ENCODE results near the gene SAGE1. TPM values are rescaled to one million over a fixed set of nuclear protein-coding genes. Genes with fewer than 3 reads are reported as not detected.

SAGE1 gene
- total RNA-seq, 1 experiment from 2014 or later: not detected

DNA sequence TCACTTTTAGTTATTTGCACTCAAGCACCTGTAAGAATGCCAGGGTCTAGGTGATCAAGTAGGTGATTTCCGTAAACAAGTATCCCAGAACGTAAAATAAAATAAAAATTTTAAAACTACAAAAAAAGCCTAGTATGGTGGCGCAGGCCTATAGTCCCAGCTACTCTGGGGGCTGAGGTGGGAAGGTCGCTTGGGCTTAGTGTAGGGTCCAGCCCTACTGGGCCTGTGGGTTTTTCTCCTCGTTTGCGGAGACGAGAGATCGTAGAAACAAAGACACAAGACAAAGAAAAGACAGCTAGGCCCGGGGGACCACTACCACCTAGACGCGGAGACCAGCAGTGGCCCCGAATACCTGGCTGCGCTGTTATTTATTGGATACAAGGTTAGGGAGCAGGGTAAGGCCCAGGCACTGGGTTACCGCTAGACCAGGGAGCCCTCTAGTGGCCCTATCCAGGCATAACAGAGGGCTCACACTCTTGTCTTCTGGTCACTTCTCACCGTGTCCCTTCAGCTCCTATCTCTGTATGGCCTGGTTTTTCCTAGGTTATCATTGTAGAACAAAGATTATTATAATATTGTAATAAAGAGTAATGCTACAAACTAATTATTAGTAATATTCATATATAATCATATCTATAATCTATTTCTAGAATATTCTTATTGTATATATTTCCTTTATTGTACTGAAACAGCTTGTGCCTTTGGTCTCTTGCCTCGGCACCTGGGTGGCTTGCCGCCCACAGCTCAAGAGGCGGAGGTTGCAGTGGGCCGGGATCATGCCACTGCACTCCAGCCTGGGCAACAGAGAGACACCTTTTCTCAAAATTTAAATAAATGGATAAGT is 38.4 kb downstream of the SAGE1 start:
- no peak overlapping the region for H2AK5ac ChIP-seq (ENCODE audit: insufficient read length, low read length)
- no peak overlapping the region for H2BK120ac ChIP-seq (ENCODE audit: low read depth, low read length, poor library complexity, severe bottlenecking)
- no peak overlapping the region for H3K4me2 ChIP-seq (ENCODE audit: insufficient read depth, insufficient read length, low read length)
- no peak overlapping the region for H2BK12ac ChIP-seq (ENCODE audit: insufficient read length, low read depth, low read length)
- TF ChIP-seq, protein P1, sequence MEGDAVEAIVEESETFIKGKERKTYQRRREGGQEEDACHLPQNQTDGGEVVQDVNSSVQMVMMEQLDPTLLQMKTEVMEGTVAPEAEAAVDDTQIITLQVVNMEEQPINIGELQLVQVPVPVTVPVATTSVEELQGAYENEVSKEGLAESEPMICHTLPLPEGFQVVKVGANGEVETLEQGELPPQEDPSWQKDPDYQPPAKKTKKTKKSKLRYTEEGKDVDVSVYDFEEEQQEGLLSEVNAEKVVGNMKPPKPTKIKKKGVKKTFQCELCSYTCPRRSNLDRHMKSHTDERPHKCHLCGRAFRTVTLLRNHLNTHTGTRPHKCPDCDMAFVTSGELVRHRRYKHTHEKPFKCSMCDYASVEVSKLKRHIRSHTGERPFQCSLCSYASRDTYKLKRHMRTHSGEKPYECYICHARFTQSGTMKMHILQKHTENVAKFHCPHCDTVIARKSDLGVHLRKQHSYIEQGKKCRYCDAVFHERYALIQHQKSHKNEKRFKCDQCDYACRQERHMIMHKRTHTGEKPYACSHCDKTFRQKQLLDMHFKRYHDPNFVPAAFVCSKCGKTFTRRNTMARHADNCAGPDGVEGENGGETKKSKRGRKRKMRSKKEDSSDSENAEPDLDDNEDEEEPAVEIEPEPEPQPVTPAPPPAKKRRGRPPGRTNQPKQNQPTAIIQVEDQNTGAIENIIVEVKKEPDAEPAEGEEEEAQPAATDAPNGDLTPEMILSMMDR (conservative IDR thresholded peaks at IDR 0.05): peak; percentile 73
- no peak overlapping the region for H3K56ac ChIP-seq (ENCODE audit: insufficient read length, low read depth, low read length)
- no peak overlapping the region for H2BK15ac ChIP-seq (ENCODE audit: low read depth, low read length)
- H4K91ac ChIP-seq (ENCODE audit: insufficient read length, low read depth, low read length): no peak overlapping the region
- H3K9me3 ChIP-seq (ENCODE audit: control insufficient read depth, low read depth, low read length): peaks cover 69% of the 10 kb centered on the region
- H3K27me3 Mint-ChIP-seq (ENCODE audit: low read depth): peaks cover 2% of the 10 kb centered on the region
- no peak overlapping the region for H3K18ac ChIP-seq (ENCODE audit: insufficient read length, low read depth, low read length)
- H3K27ac Mint-ChIP-seq: no peak overlapping the region
- H3K4me1 Mint-ChIP-seq: no peaks in the 10 kb centered on the region
- no peak overlapping the region for H2BK20ac ChIP-seq (ENCODE audit: low read depth, low read length, poor library complexity, severe bottlenecking)
- no peak overlapping the region for H3K9ac ChIP-seq (ENCODE audit: extremely low read depth, insufficient read length, low read length)
- H3K27me3 ChIP-seq (ENCODE audit: insufficient read depth, low read length): no peaks in the 10 kb centered on the region
- H3K79me2 ChIP-seq (ENCODE audit: insufficient read depth, low read length): no peaks in the 10 kb centered on the region
- no CpG with 5 or more reads among the region's 19 CpGs for WGBS (ENCODE audit: extremely low coverage, insufficient read length, low lambda C conversion rate)
- H4K5ac ChIP-seq (ENCODE audit: insufficient read length, low read depth, low read length): no peak overlapping the region
- no peak overlapping the region for H2BK5ac ChIP-seq (ENCODE audit: insufficient read length, low read length)
- H3K4me3 Mint-ChIP-seq: no peak overlapping the region
- no peaks in the 10 kb centered on the region for H4K20me1 ChIP-seq (ENCODE audit: control insufficient read depth, insufficient read depth, insufficient read length)
- H3K14ac ChIP-seq (ENCODE audit: insufficient read depth, low read length): no peak overlapping the region
- H2AFZ ChIP-seq (ENCODE audit: low read length): no peak overlapping the region
- H3K36me3 Mint-ChIP-seq (ENCODE audit: insufficient read depth in 1 of 3, low read depth in 3 of 3): peaks cover 0 to 2% (median 0%) of the 10 kb centered on the region in 3 experiments; a peak in 1 of 7 replicates
- H3K4ac ChIP-seq (ENCODE audit: low read depth, low read length): no peak overlapping the region
- no peaks in the 10 kb centered on the region for H3K79me1 ChIP-seq (ENCODE audit: insufficient read depth, low read depth, low read length, poor library complexity, severe bottlenecking)
- H3T11ph ChIP-seq (ENCODE audit: low read length): no peak overlapping the region
- H3K23ac ChIP-seq (ENCODE audit: insufficient read length, low read depth, low read length): no peak overlapping the region
- no peaks in the 10 kb centered on the region for H3K4me1 ChIP-seq (ENCODE audit: insufficient read depth, low read length)
- peak; percentile 63 for DNase-seq
- H3K9me3 Mint-ChIP-seq: peaks cover 48 to 60% of the 10 kb centered on the region in 2 experiments
- H4K8ac ChIP-seq (replicated peaks; ENCODE audit: insufficient read length, low read depth, low read length): no peak overlapping the region
- H3K27ac ChIP-seq (ENCODE audit: insufficient read length, low read depth, low read length): no peak overlapping the region
- H3K23me2 ChIP-seq (ENCODE audit: insufficient read length, low read depth, low read length, poor library complexity, severe bottlenecking): no peaks in the 10 kb centered on the region
